HG03280 (cell line): ENCODE results near the gene FLAD1.
"Not testable (repeated sequence)": the region's sequence is repeated elsewhere in the genome, so short reads cannot be mapped to it uniquely, and the experiment has no call there.

Experiments used
- ATAC-seq: cut with Tn5 transposase; IDR thresholded peaks from one replicate; pipeline ENCODE4 v1.9.1; 2021; ENCODE audit warnings: mild to moderate bottlenecking, moderate library complexity; ENCODE audit not compliant: unreplicated experiment

Gene FLAD1

GRCh38 chr1:154967331-154967950, 15.7 kb upstream of the FLAD1 start:
- ATAC-seq: no peak

- no peak for ATAC-seq
Observed at GRCh38 chr1:154968731-154969130, 14.4 kb upstream of the FLAD1 start.

- ATAC-seq: no peak
Observed at GRCh38 chr1:154969246-154969645, 13.9 kb upstream of the FLAD1 start.

- no peak for ATAC-seq
Observed at GRCh38 chr1:154969860-154970452, 13.2 kb upstream of the FLAD1 start.

- no peak for ATAC-seq
Observed at GRCh38 chr1:154970631-154971340, 12.4 kb upstream of the FLAD1 start, which contains the start of gene SHC1. TSS of gene SHC1 (minus strand) at chr1:154970747. CDS start at chr1:154970526, 221 bp downstream.

GRCh38 chr1:154971341-154971998, 11.7 kb upstream of the FLAD1 start:
- ATAC-seq: no peak

GRCh38 chr1:154972213-154972516, 11.0 kb upstream of the FLAD1 start:
- no peak for ATAC-seq

GRCh38 chr1:154972517-154973343, 10.4 kb upstream of the FLAD1 start:
- no peak for ATAC-seq

- no peak for ATAC-seq
Observed at GRCh38 chr1:154973344-154974101, 9.6 kb upstream of the FLAD1 start.

- peak; percentile 76 for ATAC-seq
Observed at GRCh38 chr1:154974102-154974807, 8.9 kb upstream of the FLAD1 start, which contains the start of gene CKS1B. TSS of gene CKS1B (plus strand) at chr1:154974681. CDS start at chr1:154974746, 65 bp downstream.

GRCh38 chr1:154974808-154975408, 8.2 kb upstream of the FLAD1 start:
- peak; percentile 53 for ATAC-seq

GRCh38 chr1:154975409-154976059, 7.6 kb upstream of the FLAD1 start:
- no peak for ATAC-seq

GRCh38 chr1:154977762-154978161, 5.4 kb upstream of the FLAD1 start:
- not testable (repeated sequence) for ATAC-seq

- no peak for ATAC-seq
Observed at GRCh38 chr1:154978360-154978759, 4.8 kb upstream of the FLAD1 start.

GRCh38 chr1:154982341-154982740, 803 bp upstream of the FLAD1 start:
- ATAC-seq: no peak

GRCh38 chr1:154983776-154984466, 777 bp downstream of the FLAD1 start:
- no peak for ATAC-seq

GRCh38 chr1:154986736-154987135, 3.6 kb downstream of the FLAD1 start:
- not testable (repeated sequence) for ATAC-seq

GRCh38 chr1:154987326-154987725, 4.2 kb downstream of the FLAD1 start:
- no peak for ATAC-seq
